PFSK-1 (cell line): ENCODE data around the gene EID2.

ENCODE experiments used
- FOXP2 ChIP-seq: optimal IDR thresholded peaks from 2 replicates; pipeline ENCODE3; 2011; ENCODE audit warnings: borderline replicate concordance, control low read depth, inconsistent platforms; ENCODE audit not compliant: insufficient read depth; ENCODE audit errors: extremely low read length, extremely low read depth
- POLR2AphosphoS5 ChIP-seq: IDR thresholded peaks from 2 replicates; pipeline ENCODE4 v1.6.1; 2012; ENCODE audit warnings: low read depth, mild to moderate bottlenecking, control low read depth, low read length, moderate library complexity
- SIN3A ChIP-seq: IDR thresholded peaks from 2 replicates; pipeline ENCODE4 v1.6.1; 2012; ENCODE audit warnings: mild to moderate bottlenecking, low read length, moderate library complexity, borderline replicate concordance; ENCODE audit not compliant: insufficient read depth
- TAF1 ChIP-seq: IDR thresholded peaks from 2 replicates; pipeline ENCODE4 v1.6.1; 2012; ENCODE audit warnings: low read length, control low read depth, borderline replicate concordance; ENCODE audit not compliant: insufficient read depth
- TF ChIP-seq, protein P1 (sequence below), 2 experiments: IDR thresholded peaks; 2 replicates each; pipeline versions ENCODE4 v1.6.1 to v1.8.0; 2011 to 2012; ENCODE audit warnings: low read depth in 2 of 2, low read length in 2 of 2, control low read depth in 1 of 2, inconsistent platforms in 1 of 2, mild to moderate bottlenecking in 1 of 2, moderate library complexity in 1 of 2; ENCODE audit not compliant: insufficient read depth in 1 of 2

The EID2 gene

DNA sequence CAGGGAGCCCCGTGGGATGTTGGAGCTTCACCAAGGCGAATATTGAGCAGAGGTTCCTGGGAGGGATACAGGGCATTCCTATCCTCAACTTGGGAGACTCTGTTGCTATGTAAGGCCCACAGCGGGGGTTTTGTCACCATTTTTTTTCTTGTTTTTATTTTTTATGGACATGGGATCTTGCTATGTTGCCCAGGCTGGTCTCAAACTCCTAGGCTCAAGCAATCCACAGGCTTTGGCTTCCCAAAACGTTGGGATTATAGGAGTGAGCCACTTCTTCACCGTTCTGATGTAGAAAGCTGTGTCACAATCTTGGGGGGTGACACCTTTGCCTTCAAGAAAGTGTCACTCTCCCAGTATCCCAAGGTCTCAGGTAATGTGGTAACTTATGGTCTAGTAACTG lies 38.6 kb downstream of the EID2 start:
- TF ChIP-seq POLR2AphosphoS5 = no peak
- no peak for TF ChIP-seq TAF1
- TF ChIP-seq, protein P1, sequence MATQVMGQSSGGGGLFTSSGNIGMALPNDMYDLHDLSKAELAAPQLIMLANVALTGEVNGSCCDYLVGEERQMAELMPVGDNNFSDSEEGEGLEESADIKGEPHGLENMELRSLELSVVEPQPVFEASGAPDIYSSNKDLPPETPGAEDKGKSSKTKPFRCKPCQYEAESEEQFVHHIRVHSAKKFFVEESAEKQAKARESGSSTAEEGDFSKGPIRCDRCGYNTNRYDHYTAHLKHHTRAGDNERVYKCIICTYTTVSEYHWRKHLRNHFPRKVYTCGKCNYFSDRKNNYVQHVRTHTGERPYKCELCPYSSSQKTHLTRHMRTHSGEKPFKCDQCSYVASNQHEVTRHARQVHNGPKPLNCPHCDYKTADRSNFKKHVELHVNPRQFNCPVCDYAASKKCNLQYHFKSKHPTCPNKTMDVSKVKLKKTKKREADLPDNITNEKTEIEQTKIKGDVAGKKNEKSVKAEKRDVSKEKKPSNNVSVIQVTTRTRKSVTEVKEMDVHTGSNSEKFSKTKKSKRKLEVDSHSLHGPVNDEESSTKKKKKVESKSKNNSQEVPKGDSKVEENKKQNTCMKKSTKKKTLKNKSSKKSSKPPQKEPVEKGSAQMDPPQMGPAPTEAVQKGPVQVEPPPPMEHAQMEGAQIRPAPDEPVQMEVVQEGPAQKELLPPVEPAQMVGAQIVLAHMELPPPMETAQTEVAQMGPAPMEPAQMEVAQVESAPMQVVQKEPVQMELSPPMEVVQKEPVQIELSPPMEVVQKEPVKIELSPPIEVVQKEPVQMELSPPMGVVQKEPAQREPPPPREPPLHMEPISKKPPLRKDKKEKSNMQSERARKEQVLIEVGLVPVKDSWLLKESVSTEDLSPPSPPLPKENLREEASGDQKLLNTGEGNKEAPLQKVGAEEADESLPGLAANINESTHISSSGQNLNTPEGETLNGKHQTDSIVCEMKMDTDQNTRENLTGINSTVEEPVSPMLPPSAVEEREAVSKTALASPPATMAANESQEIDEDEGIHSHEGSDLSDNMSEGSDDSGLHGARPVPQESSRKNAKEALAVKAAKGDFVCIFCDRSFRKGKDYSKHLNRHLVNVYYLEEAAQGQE (IDR thresholded peaks at IDR 0.05; ENCODE audit: insufficient read depth in 1 of 2, low read depth in 2 of 2, low read length in 2 of 2) = no peak
- TF ChIP-seq SIN3A = no peak
- no peak for TF ChIP-seq FOXP2

DNA sequence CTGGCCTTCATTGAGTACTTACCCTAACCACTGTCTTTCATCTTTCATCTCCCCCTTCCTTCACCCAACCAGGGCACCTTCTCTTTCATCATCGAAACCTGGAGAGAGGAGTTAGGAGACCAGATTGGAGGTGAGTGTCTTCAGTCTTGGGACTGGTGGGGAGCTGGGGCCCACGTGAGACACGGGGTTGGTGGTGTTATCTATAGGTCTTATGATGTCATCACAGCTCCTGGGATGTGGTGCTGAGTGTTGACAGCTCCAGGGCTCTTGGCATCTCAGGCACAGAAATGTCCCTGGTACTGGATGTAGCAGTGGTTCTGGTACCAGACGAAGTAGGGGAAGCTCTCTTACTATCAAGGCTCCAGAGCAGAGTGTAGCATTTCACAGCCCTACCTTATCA lies 39.4 kb downstream of the EID2 start:
- no peak for TF ChIP-seq SIN3A
- TF ChIP-seq FOXP2 = no peak
- TF ChIP-seq, protein P1 (IDR thresholded peaks at IDR 0.05; ENCODE audit: insufficient read depth in 1 of 2, low read depth in 2 of 2, low read length in 2 of 2) = no peak
- TF ChIP-seq TAF1 = no peak
- no peak for TF ChIP-seq POLR2AphosphoS5

DNA sequence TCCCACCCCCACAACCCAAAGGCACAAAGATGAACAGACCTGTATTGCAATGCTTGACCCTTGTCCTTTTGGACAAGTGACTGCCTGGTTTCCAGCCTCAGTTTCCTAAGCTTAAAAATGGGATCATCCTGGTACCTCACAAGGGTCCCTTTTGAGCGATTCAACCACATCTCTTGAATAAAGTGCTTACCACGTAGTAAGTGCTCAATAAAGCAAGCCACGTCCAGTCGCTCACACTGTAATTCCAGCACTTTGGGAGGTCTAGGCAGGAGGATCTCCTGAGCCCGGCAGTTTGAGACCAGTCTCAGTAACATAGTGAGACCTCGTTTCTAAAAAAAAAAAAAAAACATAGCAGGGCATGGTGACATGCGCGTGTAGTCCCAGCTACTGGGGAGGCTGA lies 40.0 kb downstream of the EID2 start:
- TF ChIP-seq FOXP2 (no peak), SIN3A (no peak), POLR2AphosphoS5 (no peak)
- TF ChIP-seq, protein P1 (IDR thresholded peaks at IDR 0.05; ENCODE audit: insufficient read depth in 1 of 2, low read depth in 2 of 2, low read length in 2 of 2) = no peak

DNA sequence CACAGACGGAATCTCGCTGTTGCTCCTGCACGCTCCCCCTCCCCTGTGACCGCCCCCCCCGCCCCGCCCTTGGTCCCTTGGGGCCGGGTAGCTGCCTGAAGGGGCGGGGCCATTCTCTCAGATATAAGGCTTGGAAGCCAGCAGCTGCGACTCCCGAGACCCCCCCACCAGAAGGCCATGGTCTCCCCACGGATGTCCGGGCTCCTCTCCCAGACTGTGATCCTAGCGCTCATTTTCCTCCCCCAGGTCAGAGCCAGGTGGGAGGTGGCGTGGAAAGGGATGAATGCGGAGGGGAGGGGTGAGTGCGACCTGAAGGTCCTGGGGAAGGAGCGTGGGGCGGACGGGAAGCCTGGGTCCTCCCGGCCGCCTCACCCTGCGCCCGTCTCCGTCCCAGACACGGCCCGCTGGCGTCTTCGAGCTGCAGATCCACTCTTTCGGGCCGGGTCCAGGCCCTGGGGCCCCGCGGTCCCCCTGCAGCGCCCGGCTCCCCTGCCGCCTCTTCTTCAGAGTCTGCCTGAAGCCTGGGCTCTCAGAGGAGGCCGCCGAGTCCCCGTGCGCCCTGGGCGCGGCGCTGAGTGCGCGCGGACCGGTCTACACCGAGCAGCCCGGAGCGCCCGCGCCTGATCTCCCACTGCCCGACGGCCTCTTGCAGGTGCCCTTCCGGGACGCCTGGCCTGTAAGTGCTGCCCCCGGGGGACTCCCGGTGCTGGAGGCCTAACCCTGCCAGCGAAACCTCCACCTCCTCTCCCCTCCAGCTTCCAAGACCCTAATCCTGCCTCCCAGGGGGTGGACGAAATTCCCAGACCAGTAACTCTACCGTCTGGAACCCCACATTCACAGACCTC lies 40.9 kb downstream of the EID2 start, which contains the start of gene DLL3:
Gene DLL3 (plus strand): TSS at position 150 of the 845 bp plus-strand sequence. CDS start 28 bp downstream, at position 178.
- no peak for TF ChIP-seq FOXP2
- no peak for TF ChIP-seq SIN3A
- TF ChIP-seq, protein P1 (IDR thresholded peaks at IDR 0.05; ENCODE audit: insufficient read depth in 1 of 2, low read depth in 2 of 2, low read length in 2 of 2) = no peak
- TF ChIP-seq POLR2AphosphoS5 = no peak
- no peak for TF ChIP-seq TAF1
